Cerebellar cortex (tissue), 1 donor: Measurements from ENCODE around the gene A4GNT.

Experiments used
- DNase-seq: peaks from one replicate; pipeline ENCODE4 v3.0.0-alpha.2; 2015; ENCODE audit warnings: low spot score

The A4GNT gene

DNA sequence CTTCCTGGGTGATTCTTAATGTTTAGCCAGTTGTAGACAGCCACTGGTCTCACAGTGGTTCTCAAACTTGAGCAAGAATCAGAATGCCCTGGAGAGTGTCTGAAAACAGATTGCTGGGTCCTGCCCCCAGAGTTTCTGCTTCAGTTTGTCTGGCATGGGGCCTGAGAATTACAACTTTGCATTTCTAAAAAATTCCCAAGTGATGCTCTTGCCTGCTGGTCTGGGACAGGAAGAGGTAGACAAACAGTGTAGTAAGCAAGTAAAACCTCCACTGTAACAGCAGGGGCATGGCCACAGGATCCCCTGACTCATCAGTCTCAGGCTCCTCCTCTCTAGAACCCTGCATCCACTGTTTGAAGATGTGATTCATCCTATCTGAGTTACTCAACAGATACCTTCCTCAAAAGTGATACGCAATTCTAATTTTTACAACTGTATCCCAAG lies 53.3 kb downstream of the A4GNT start:
- no peak for DNase-seq

DNA sequence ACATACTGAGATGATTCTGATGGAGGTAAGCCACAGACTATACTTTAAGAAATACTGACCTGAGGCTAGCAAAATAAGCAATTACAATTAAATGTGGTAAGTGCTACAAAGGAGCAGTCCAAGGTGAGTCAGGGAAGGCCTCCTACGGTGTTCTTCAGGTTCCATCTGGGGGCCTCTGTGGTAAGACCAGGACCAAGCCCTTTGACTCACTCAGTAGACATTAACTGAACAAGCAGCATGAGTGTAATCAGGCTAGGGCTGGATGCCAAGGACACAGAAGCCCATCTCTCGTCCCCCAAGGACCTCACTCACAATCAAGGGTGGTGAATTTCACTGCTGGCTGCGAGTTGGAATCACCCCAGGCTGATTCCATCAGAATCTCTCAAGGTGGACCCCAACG lies 54.1 kb downstream of the A4GNT start:
- no peak for DNase-seq
